H9 (cell line): ENCODE results near the gene CERS6. TPM values are rescaled to one million over a fixed set of nuclear protein-coding genes. Genes with fewer than 3 reads are reported as not detected.
A peak's percentile ranks its signal among the peaks of the same experiment; 100 is the strongest.

Experiments used
- DNase-seq: peaks from one replicate; pipeline ENCODE4 v3.0.0-alpha.2; 2017
- H2AFZ ChIP-seq: one replicate; pipeline ENCODE4 v1.6.1; 2013; ENCODE audit warnings: mild to moderate bottlenecking, low read length, control low read depth, moderate library complexity
- H2AK5ac ChIP-seq: 2 replicates; pipeline ENCODE4 v1.6.1; 2013; ENCODE audit warnings: low read length, control low read depth, mixed read lengths; ENCODE audit not compliant: insufficient read length
- H2BK120ac ChIP-seq: one replicate; pipeline ENCODE4 v1.6.1; 2013; ENCODE audit warnings: low read depth, mild to moderate bottlenecking, low read length, control low read depth, inconsistent platforms; ENCODE audit not compliant: poor library complexity, severe bottlenecking
- H2BK12ac ChIP-seq: 2 replicates; pipeline ENCODE4 v1.6.1; 2013; ENCODE audit warnings: low read length, control low read depth, mixed read lengths, low read depth; ENCODE audit not compliant: insufficient read length
- H2BK15ac ChIP-seq: 2 replicates; pipeline ENCODE4 v1.6.1; 2013; ENCODE audit warnings: low read depth, low read length, control low read depth
- H2BK20ac ChIP-seq: one replicate; pipeline ENCODE4 v1.6.1; 2013; ENCODE audit warnings: low read depth, mild to moderate bottlenecking, low read length, control low read depth, inconsistent platforms; ENCODE audit not compliant: poor library complexity, severe bottlenecking
- H2BK5ac ChIP-seq: 2 replicates; pipeline ENCODE4 v1.6.1; 2013; ENCODE audit warnings: low read length, control low read depth, mixed read lengths; ENCODE audit not compliant: insufficient read length
- H3K14ac ChIP-seq: 2 replicates; pipeline ENCODE4 v1.6.1; 2013; ENCODE audit warnings: low read length, control low read depth; ENCODE audit not compliant: insufficient read depth
- H3K18ac ChIP-seq: 2 replicates; pipeline ENCODE4 v1.6.1; 2013; ENCODE audit warnings: low read depth, mild to moderate bottlenecking, mixed read lengths, low read length, control low read depth; ENCODE audit not compliant: insufficient read length
- H3K23ac ChIP-seq: 2 replicates; pipeline ENCODE4 v1.6.1; 2013; ENCODE audit warnings: low read length, control low read depth, mixed read lengths, low read depth; ENCODE audit not compliant: insufficient read length
- H3K23me2 ChIP-seq: 2 replicates; pipeline ENCODE4 v1.6.1; 2013; ENCODE audit warnings: low read depth, mild to moderate bottlenecking, mixed read lengths, low read length, control low read depth; ENCODE audit not compliant: insufficient read length, poor library complexity, severe bottlenecking
- H3K27ac ChIP-seq: 2 replicates; pipeline ENCODE4 v1.5.1; 2013; ENCODE audit warnings: low read length, control low read depth, mixed read lengths, low read depth; ENCODE audit not compliant: insufficient read length
- H3K27me3 ChIP-seq: 2 replicates; pipeline ENCODE4 v1.6.1; 2013; ENCODE audit warnings: low read length, control low read depth, inconsistent platforms; ENCODE audit not compliant: insufficient read depth
- H3K4ac ChIP-seq: 2 replicates; pipeline ENCODE4 v1.6.1; 2013; ENCODE audit warnings: low read depth, mild to moderate bottlenecking, control low read depth, inconsistent platforms, low read length, moderate library complexity
- H3K4me1 ChIP-seq: 2 replicates; pipeline ENCODE4 v1.6.1; 2013; ENCODE audit warnings: low read length, control low read depth, inconsistent platforms; ENCODE audit not compliant: insufficient read depth
- H3K4me2 ChIP-seq: 2 replicates; pipeline ENCODE4 v1.6.1; 2013; ENCODE audit warnings: low read length, control low read depth, mixed read lengths; ENCODE audit not compliant: insufficient read length, insufficient read depth
- H3K56ac ChIP-seq: 2 replicates; pipeline ENCODE4 v1.6.1; 2013; ENCODE audit warnings: low read depth, mild to moderate bottlenecking, mixed read lengths, low read length, control low read depth; ENCODE audit not compliant: insufficient read length
- H3K79me1 ChIP-seq: 2 replicates; pipeline ENCODE4 v1.6.1; 2013; ENCODE audit warnings: low read depth, mild to moderate bottlenecking, moderate library complexity, low read length, control low read depth, inconsistent platforms; ENCODE audit not compliant: insufficient read depth, poor library complexity, severe bottlenecking
- H3K79me2 ChIP-seq: 2 replicates; pipeline ENCODE4 v1.6.1; 2013; ENCODE audit warnings: low read length, control low read depth, inconsistent platforms; ENCODE audit not compliant: insufficient read depth
- H3K9ac ChIP-seq: 2 replicates; pipeline ENCODE4 v1.6.1; 2013; ENCODE audit warnings: low read length, control low read depth, mixed read lengths; ENCODE audit not compliant: insufficient read length; ENCODE audit errors: extremely low read depth
- H3K9me3 ChIP-seq: one replicate; pipeline ENCODE4 v1.6.1; 2013; ENCODE audit warnings: low read depth, low read length, inconsistent platforms; ENCODE audit not compliant: control insufficient read depth
- H3T11ph ChIP-seq: one replicate; pipeline ENCODE4 v1.6.1; 2013; ENCODE audit warnings: mild to moderate bottlenecking, low read length, control low read depth, inconsistent platforms
- H4K20me1 ChIP-seq: one replicate; pipeline ENCODE4 v1.6.1; 2013; ENCODE audit not compliant: control insufficient read depth, insufficient read length, insufficient read depth
- H4K5ac ChIP-seq: 2 replicates; pipeline ENCODE4 v1.6.1; 2013; ENCODE audit warnings: low read depth, mild to moderate bottlenecking, mixed read lengths, low read length, control low read depth; ENCODE audit not compliant: insufficient read length
- H4K8ac ChIP-seq: replicated peaks from 2 replicates; pipeline ENCODE4 v1.6.1; 2013; ENCODE audit warnings: low read length, control low read depth, mixed read lengths, low read depth; ENCODE audit not compliant: insufficient read length
- H4K91ac ChIP-seq: 2 replicates; pipeline ENCODE4 v1.6.1; 2013; ENCODE audit warnings: low read depth, mild to moderate bottlenecking, moderate library complexity, mixed read lengths, low read length, control low read depth; ENCODE audit not compliant: insufficient read length
- H3K27ac Mint-ChIP-seq, 3 experiments: 2 replicates in 2 of 3; 3 replicates in 1 of 3; pipeline ENCODE4 v1.8.0; 2020 to 2021; ENCODE audit warnings: mixed read lengths in 3 of 3, mild to moderate bottlenecking in 1 of 3, moderate library complexity in 1 of 3
- H3K27me3 Mint-ChIP-seq: 2 replicates; pipeline ENCODE4 v1.8.0; 2021; ENCODE audit warnings: low read depth, mild to moderate bottlenecking, moderate library complexity, mixed read lengths
- H3K36me3 Mint-ChIP-seq, 3 experiments: 2 replicates in 2 of 3; 3 replicates in 1 of 3; pipeline ENCODE4 v1.8.0; 2020 to 2021; ENCODE audit warnings: low read depth in 3 of 3, mixed read lengths in 3 of 3; ENCODE audit not compliant: insufficient read depth in 1 of 3
- H3K4me1 Mint-ChIP-seq, 2 experiments: 2 replicates each; pipeline ENCODE4 v1.8.0; 2020; ENCODE audit warnings: mixed read lengths in 2 of 2
- H3K4me3 Mint-ChIP-seq, 2 experiments: 2 replicates in 1 of 2; 3 replicates in 1 of 2; pipeline ENCODE4 v1.8.0; 2020 to 2021; ENCODE audit warnings: mild to moderate bottlenecking in 2 of 2, mixed read lengths in 2 of 2, moderate library complexity in 1 of 2
- H3K9me3 Mint-ChIP-seq, 2 experiments: 2 replicates in 1 of 2; 3 replicates in 1 of 2; pipeline ENCODE4 v1.8.0; 2020; ENCODE audit warnings: mild to moderate bottlenecking in 2 of 2, mixed read lengths in 2 of 2, moderate library complexity in 1 of 2
- CTCF ChIP-seq: fragments of 200-600 bp; sonication (generic); conservative IDR thresholded peaks from 3 replicates; pipeline ENCODE4 v1.8.0; 2021; ENCODE audit warnings: antibody characterized with exemption, mild to moderate bottlenecking
- WGBS: extraction: QIAGEN DNeasy Blood & Tissue Kit; methylation state at CpG from one replicate; pipeline ENCODE4 v1.1.7; 2013; ENCODE audit warnings: missing lambda C conversion rate, low lambda C conversion rate, mixed read lengths; ENCODE audit not compliant: insufficient read length; ENCODE audit errors: extremely low coverage; 5-methylcytosine and 5-hydroxymethylcytosine counted together
- total RNA-seq: library from RNA; stranded (reverse); gene quantifications from 2 replicates; pipeline ENCODE4 v1.2.1, GENCODE V29; 2021

Gene CERS6
- total RNA-seq, 1 experiment from 2014 or later: 17.7 TPM

- no peak overlapping the region for H4K5ac ChIP-seq
- TF ChIP-seq CTCF: peak; percentile 70
- H3K27me3 ChIP-seq: no peaks in the 10 kb centered on the region
- H2AK5ac ChIP-seq: no peak overlapping the region
- no peak overlapping the region for H3K4ac ChIP-seq
- no peak overlapping the region for H2AFZ ChIP-seq
- H2BK20ac ChIP-seq: no peak overlapping the region
- Mint-ChIP-seq H3K27me3 (no peaks in the 10 kb centered on the region), H3K36me3 (no peaks in the 10 kb centered on the region; a peak in 1 of 7 replicates), H3K9me3 (no peaks in the 10 kb centered on the region), H3K4me3 (no peak overlapping the region), H3K27ac (no peak overlapping the region), H3K4me1 (no peaks in the 10 kb centered on the region)
- H2BK15ac ChIP-seq: no peak overlapping the region
- no peaks in the 10 kb centered on the region for H3K9me3 ChIP-seq
- H3K23ac ChIP-seq: no peak overlapping the region
- H2BK120ac ChIP-seq: no peak overlapping the region
- H3K79me1 ChIP-seq: no peaks in the 10 kb centered on the region
- no peaks in the 10 kb centered on the region for H3K4me1 ChIP-seq
- no peak overlapping the region for H2BK5ac ChIP-seq
- no peaks in the 10 kb centered on the region for H4K20me1 ChIP-seq
- H4K91ac ChIP-seq: no peak overlapping the region
- H3K4me2 ChIP-seq: no peak overlapping the region
- H3K56ac ChIP-seq: no peak overlapping the region
- DNase-seq: no peak
- WGBS: no CpG with 5 or more reads among the region's 3 CpGs
- no peak overlapping the region for H3K27ac ChIP-seq
- no peak overlapping the region for H4K8ac ChIP-seq
- no peaks in the 10 kb centered on the region for H3K23me2 ChIP-seq
- no peak overlapping the region for H3K14ac ChIP-seq
- H3K9ac ChIP-seq: no peak overlapping the region
- H3K79me2 ChIP-seq: no peaks in the 10 kb centered on the region
- no peak overlapping the region for H3T11ph ChIP-seq
- H3K18ac ChIP-seq: no peak overlapping the region
- no peak overlapping the region for H2BK12ac ChIP-seq
Measured at GRCh38 chr2:168758970-168759820, 303.1 kb downstream of the CERS6 start.
